ENCODE measurements around the gene STK25. TPM values are rescaled to one million over a fixed set of nuclear protein-coding genes. Genes with fewer than 3 reads are reported as not detected.
A peak's percentile ranks its signal among the peaks of the same experiment; 100 is the strongest.

The STK25 gene
- total and polyA plus RNA-seq, 2 donors (not counting 3 experiments of a cell fraction or from before 2014, with no cell fraction given), result 286 to 715 TPM

DNA sequence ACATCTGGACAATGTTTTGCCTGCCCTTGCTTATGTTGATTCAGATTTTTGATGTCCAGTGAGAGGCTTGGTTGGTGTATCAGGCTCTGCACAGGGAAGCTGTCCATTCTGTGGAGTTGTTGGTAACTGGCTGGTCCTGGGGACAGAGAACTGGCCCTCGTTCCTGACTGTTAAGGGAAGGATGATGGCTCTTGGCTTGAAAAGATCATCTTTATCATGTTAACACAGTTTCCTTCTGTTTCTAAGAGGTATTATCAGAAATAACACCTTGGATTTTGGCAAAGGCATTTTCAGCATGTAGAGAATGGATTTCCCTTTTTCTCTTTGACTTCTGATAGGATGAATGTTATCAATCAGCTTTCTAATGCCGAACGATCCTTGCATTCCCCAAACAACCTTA, 19.3 kb downstream of the STK25 start:
- no peak overlapping the region for H2AFZ ChIP-seq (ENCODE audit: low read depth, low read length)
- no peaks in the 10 kb centered on the region for H3K9me3 ChIP-seq (replicated peaks; ENCODE audit: control insufficient read depth, insufficient read depth, low read length)
- ChIA-PET POLR2A (no interaction called here), CTCF (no interaction called here)
- H3K4me1 ChIP-seq (ENCODE audit: control insufficient read depth, extremely low read depth, insufficient read depth, low read length), result no peaks in the 10 kb centered on the region
- intact Hi-C loops (cut with micrococcal nuclease), result no loop called here
- TSS peak; percentile 9 for BruUV-seq (replicated peaks)
- H3K9ac ChIP-seq (replicated peaks; ENCODE audit: extremely low read depth, insufficient read depth, low read length), result no peak overlapping the region
- FAIRE-seq (no peak), DNase-seq (ENCODE audit: low read depth, low spot score) (no peak)
- H3K27me3 ChIP-seq (ENCODE audit: control insufficient read depth in 2 of 2, insufficient read depth in 2 of 2, low read length in 2 of 2), result no peaks in the 10 kb centered on the region
- TF ChIP-seq FOS (IDR thresholded peaks at IDR 0.05; ENCODE audit: borderline replicate concordance, insufficient read depth, low read length) (no peak), POLR2AphosphoS5 (IDR thresholded peaks at IDR 0.05; ENCODE audit: insufficient read depth, low read depth, low read length) (no peak), POLR2A (IDR thresholded peaks at IDR 0.05; ENCODE audit: low read depth, low read length) (no peak), MYC (IDR thresholded peaks at IDR 0.05; ENCODE audit: low read depth, low read length) (no peak), CTCF (IDR thresholded peaks at IDR 0.05; ENCODE audit: extremely low read depth in 1 of 2, insufficient read depth in 1 of 2, low read depth in 1 of 2, low read length in 2 of 2) (no peak), JUN (IDR thresholded peaks at IDR 0.05; ENCODE audit: borderline replicate concordance, insufficient read depth, insufficient read length, low read depth) (no peak), GATA2 (IDR thresholded peaks at IDR 0.05; ENCODE audit: insufficient read depth, insufficient read length, low read depth, low read length) (no peak), EZH2 (IDR thresholded peaks at IDR 0.05; ENCODE audit: borderline replicate concordance, low read depth, low read length, severe bottlenecking) (no peak)
- TF ChIP-seq, protein P1, sequence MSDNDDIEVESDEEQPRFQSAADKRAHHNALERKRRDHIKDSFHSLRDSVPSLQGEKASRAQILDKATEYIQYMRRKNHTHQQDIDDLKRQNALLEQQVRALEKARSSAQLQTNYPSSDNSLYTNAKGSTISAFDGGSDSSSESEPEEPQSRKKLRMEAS (IDR thresholded peaks at IDR 0.05; ENCODE audit: insufficient read depth, insufficient read length), result no peak
- H3K36me3 ChIP-seq (ENCODE audit: control insufficient read depth in 2 of 2, extremely low read depth in 1 of 2, insufficient read depth in 2 of 2, low read length in 2 of 2), result peaks cover 2 to 12% of the 10 kb centered on the region in 2 experiments
- H4K20me1 ChIP-seq (replicated peaks; ENCODE audit: control insufficient read depth, extremely low read depth, insufficient read depth, low read length), result no peaks in the 10 kb centered on the region
- no peaks in the 10 kb centered on the region for H3K9me1 ChIP-seq (replicated peaks; ENCODE audit: control insufficient read depth, extremely low read depth, insufficient read depth, low read length)
- dilution Hi-C loops (cut with MboI; ENCODE audit: extremely low pct_ligation_motif_present, low sequenced_read_pairs), result no loop called here
- H3K4me3 ChIP-seq (replicated peaks in 1 of 3; ENCODE audit: insufficient read depth in 1 of 3, low read depth in 1 of 3, low read length in 3 of 3), result no peak overlapping the region
- no peak overlapping the region for H3K27ac ChIP-seq (ENCODE audit: insufficient read depth, low read depth, low read length)
- H3K79me2 ChIP-seq (ENCODE audit: control insufficient read depth, insufficient read depth, low read length), result no peaks in the 10 kb centered on the region
- no peak overlapping the region for H3K4me2 ChIP-seq (ENCODE audit: insufficient read depth, low read length)
